Measurements from ENCODE around the gene HIVEP3.
A peak's percentile ranks its signal among the peaks of the same experiment; 100 is the strongest.
"Not testable (repeated sequence)": the region's sequence is repeated elsewhere in the genome, so short reads cannot be mapped to it uniquely, and the experiment has no call there.

The HIVEP3 gene

DNA sequence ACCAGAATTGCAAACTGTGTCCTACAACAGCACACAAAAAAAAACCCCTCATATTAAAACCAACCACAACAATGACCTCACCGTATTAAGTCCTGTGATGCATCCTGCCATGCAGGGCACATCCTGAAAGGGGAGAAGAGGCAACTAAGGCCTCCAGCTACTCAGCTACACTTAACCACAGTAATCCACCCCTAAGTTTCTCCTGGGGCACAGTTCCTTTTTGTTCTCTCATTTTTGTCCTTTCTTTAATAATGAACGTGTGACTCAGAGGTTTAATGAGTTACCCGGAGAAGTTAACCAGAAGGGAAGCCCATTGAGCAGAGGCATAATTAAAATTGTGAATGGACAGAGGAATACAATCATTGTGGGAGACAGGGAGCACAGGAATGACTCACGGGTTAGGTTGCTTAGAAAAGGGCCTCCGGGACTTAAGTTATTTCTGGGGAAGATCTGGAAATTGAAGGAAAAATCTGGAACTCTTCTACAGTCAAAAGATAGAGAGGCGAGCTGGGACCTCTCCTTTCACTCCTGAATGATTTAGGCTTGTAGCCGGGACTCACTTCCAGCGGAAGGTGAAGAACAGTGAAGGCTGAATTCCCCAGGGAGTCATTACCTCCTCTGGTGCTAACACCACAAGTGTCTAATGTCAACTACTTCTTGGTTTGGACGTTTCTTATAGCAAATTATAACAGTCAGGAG lies 36.9 kb upstream of the HIVEP3 start:
- H3K4me3 ChIP-seq (ENCODE audit: low read depth, low read length) = no peak overlapping the region
- TF ChIP-seq CTCF (IDR thresholded peaks at IDR 0.05; ENCODE audit: low read depth, low read length) (no peak), MYC (IDR thresholded peaks at IDR 0.05; ENCODE audit: low read depth, low read length) (no peak), MAX (IDR thresholded peaks at IDR 0.05; ENCODE audit: low read depth, low read length) (no peak), POLR2A (IDR thresholded peaks at IDR 0.05; ENCODE audit: extremely low read depth, insufficient read length) (no peak)
- peak; percentile 80 for DNase-seq (ENCODE audit: low read depth)

- DNase-seq (ENCODE audit: low read depth) = peak; percentile 35
- TF ChIP-seq MAX (IDR thresholded peaks at IDR 0.05; ENCODE audit: low read depth, low read length) = no peak
- no peak overlapping the region for H3K4me3 ChIP-seq (ENCODE audit: low read depth, low read length)
Observed at GRCh38 chr1:41954533-41954944, 35.8 kb upstream of the HIVEP3 start.

DNA sequence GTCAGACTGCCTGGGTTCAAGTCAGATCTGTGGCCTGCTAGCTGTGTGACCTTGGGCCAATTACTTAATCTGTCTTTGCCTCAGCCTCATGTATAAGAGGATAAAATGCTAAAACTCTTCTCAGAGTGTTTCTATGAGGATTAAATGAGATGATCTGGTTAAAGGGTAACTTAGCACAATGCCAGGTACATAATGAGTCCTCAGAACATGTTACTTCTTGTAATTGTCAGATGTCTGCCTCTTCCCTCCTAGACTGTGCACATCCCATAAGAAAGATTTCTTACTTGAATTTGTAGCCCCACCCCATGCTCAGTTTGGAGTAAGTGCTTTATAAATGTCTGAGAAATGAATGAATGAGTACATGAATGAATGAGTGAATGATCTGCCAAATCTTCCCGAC lies 34.6 kb upstream of the HIVEP3 start:
- no peak overlapping the region for H3K4me3 ChIP-seq (ENCODE audit: low read depth, low read length)
- TF ChIP-seq MAX (IDR thresholded peaks at IDR 0.05; ENCODE audit: low read depth, low read length) (no peak), MYC (IDR thresholded peaks at IDR 0.05; ENCODE audit: low read depth, low read length) (no peak), CTCF (IDR thresholded peaks at IDR 0.05; ENCODE audit: low read depth, low read length) (no peak), POLR2A (IDR thresholded peaks at IDR 0.05; ENCODE audit: extremely low read depth, insufficient read length) (no peak)

DNA sequence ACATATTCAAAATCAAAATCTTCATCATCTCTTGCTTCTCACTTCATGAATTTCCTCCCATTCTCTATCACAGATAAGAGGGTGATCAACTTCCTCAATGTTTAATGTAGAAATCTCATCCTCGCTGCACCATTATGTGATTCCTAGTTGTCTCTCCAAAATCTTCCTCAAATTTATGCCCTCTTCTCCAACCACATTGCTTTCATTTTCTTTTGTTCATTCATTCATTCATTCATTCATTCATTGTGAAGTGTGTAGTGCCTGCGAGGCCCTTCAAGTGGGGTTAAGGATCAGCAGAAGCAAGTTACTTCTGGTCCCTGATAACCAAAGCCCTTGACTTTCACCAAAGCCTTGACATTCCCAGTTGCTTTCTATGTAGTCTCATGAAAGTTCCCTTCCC lies 33.5 kb upstream of the HIVEP3 start:
- DNase-seq (ENCODE audit: low read depth) = no peak
- no peak overlapping the region for H3K4me3 ChIP-seq (ENCODE audit: low read depth, low read length)
- TF ChIP-seq MAX (IDR thresholded peaks at IDR 0.05; ENCODE audit: low read depth, low read length) (no peak), MYC (IDR thresholded peaks at IDR 0.05; ENCODE audit: low read depth, low read length) (no peak), CTCF (IDR thresholded peaks at IDR 0.05; ENCODE audit: low read depth, low read length) (no peak), POLR2A (IDR thresholded peaks at IDR 0.05; ENCODE audit: extremely low read depth, insufficient read length) (no peak)

More for the DNA sequence above, 34.6 kb upstream of the HIVEP3 start:
- DNase-seq (ENCODE audit: low read depth) = no peak

DNA sequence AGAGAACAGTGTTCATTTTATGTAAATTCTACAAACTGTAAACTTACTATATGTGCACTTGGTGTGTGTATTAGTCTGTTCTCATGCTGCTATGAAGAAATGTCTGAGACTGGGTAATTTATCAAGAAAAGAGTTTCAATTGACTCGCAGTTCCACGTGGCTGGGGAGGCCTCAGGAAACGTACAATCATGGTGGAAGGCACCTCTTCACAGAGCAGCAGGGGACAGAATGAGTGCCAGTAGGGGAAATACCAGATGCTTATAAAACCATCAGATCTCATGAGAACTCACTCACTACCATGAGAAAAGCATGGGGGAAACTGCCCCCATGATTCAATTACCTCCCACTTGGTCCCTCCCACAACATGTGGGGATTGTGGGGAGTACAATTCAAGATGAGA lies 32.8 kb upstream of the HIVEP3 start:
- H3K4me3 ChIP-seq (ENCODE audit: low read depth, low read length); DNase-seq (ENCODE audit: low read depth): not testable (repeated sequence)

DNA sequence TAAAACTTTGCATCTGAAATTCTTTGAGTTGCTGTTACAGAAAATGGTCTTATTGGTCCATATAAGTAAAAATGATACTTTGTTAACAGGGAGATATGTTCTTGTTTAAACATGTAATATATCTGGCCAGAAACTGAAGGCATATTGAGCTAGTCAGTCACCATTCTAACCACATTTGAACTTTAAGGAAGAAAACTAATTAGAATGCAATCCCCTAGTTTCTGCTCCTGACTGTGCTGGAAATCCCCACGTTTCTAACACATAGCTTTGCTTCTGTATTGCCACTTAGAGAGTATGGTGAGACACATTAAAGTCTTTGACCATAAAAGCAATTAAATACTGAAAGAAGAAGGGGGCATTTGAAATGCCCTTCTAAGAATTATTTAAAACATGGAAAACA lies 32.1 kb upstream of the HIVEP3 start:
- TF ChIP-seq MYC (IDR thresholded peaks at IDR 0.05; ENCODE audit: low read depth, low read length) = no peak
- no peak for TF ChIP-seq MAX (IDR thresholded peaks at IDR 0.05; ENCODE audit: low read depth, low read length)
- TF ChIP-seq POLR2A (IDR thresholded peaks at IDR 0.05; ENCODE audit: extremely low read depth, insufficient read length) = no peak
- TF ChIP-seq CTCF (IDR thresholded peaks at IDR 0.05; ENCODE audit: low read depth, low read length) = no peak
- DNase-seq (ENCODE audit: low read depth) = no peak
- H3K4me3 ChIP-seq (ENCODE audit: low read depth, low read length) = no peak overlapping the region

DNA sequence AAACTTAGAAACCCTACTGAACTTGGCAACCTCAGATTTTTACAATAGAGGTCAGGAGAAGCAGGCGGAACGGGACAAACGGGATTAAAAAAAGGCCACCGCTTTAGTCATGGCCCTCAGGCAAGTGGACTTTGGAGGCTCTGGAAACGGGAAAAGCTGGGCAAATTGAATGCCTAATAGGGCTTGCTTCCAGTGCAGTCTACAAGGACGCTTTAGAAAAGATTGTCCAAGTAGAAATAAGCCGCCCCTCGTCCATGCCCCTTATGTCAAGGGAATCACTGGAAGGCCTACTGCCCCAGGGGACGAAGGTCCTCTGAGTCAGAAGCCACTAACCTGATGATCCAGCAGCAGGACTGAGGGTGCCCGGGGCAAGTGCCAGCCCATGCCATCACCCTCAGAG lies 27.2 kb upstream of the HIVEP3 start:
- DNase-seq (ENCODE audit: low read depth) = not testable (repeated sequence)

More for the DNA sequence above, 27.2 kb upstream of the HIVEP3 start:
- not testable (repeated sequence) for H3K4me3 ChIP-seq (ENCODE audit: low read depth, low read length)
